ENCODE measurements around the gene SKAP2.
"Not testable (repeated sequence)": the region's sequence is repeated elsewhere in the genome, so short reads cannot be mapped to it uniquely, and the experiment has no call there.

SKAP2 gene

DNA sequence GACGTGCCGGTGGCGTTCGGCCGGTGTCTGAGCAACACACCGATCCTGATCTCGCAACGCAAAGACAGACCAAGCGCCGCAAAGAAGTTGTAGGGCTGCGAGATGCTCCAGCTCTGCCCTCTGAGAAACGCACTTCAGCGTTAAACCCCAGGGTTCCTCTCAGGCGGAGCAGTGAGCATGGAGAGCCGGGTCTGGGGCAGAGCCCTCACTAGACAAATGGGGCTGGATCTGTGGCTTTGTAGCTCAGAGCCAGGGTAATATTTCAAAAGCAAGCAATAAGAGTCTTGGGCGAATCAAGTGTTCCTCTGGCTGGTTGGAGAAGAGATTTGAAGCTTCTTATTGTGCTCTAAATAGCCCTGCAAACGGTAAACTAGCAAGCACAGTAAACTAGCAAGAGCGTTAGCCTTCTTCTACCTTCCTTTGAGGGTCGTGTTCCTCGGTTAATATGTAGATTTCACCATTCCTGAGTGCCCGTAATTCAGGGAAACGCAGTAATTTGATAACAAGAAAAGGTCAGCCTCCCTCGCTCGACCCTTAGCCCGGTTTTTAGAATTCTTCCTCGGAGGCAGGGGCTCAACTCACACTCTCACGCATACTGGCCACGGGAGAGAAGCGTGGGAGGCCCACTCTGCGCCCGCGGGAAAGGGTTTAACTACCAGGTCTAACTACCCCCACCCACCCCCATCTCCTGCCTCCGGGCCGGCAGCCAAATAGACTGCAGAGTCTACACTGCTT, 6.7 kb downstream of the SKAP2 start:
- no peak for DNase-seq (ENCODE audit: low read depth in 2 of 3, low spot score in 1 of 3)

DNA sequence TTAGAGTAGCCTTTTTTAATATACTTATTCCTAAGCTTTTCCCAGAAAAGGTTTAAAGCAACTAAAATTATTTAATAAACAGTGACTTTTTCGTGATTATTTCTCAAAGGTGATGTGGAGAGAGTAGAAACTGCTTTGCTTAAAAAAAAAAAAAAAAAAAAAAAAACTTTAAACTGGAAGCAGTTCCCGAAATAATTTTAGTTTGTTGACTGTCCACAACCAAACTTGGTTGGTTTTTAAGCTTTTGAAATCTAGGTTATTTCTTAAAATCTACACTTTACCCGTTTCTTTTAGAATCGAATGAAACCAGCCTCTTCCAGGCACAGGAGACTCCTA, 7.3 kb downstream of the SKAP2 start:
- no peak for DNase-seq (ENCODE audit: low read depth in 2 of 3, low spot score in 1 of 3)

DNA sequence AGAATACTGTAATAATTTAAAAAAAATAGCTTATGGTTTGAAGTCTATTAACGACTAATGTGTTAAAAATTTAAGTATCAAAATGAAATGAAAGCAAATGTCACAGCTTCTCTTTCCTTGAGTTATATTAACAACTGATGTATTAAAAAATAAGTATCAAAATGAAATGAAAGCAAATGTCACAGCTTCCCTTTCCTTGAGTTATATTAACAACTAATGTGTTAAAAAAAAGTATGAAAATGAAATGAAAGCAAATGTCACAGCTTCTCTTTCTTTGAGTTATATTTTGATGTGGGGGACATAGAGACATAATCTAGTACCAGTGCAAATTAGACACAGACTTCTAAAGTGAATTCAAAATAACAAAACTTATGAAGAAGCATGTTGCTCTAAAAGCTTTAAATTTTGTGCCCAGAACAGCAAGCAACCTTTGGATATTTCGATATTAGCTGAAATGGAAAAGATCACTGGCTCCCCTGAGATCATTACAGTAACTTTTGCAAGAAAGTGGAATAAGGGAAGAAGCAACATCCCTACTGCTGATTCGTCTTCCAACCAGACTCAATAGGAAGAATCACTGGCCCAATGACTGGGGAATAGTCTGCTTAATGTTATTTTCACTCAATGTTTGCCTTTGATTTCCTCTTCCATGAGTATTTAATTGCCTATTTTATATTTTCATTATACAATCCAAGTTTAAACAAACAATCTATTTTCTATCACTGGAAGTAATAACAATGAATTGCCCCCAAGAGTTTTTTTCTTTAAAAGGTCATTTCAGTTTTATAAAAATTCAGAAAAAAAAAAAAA, 8.0 kb downstream of the SKAP2 start:
- no peak for DNase-seq (ENCODE audit: low read depth in 2 of 3, low spot score in 1 of 3)

DNA sequence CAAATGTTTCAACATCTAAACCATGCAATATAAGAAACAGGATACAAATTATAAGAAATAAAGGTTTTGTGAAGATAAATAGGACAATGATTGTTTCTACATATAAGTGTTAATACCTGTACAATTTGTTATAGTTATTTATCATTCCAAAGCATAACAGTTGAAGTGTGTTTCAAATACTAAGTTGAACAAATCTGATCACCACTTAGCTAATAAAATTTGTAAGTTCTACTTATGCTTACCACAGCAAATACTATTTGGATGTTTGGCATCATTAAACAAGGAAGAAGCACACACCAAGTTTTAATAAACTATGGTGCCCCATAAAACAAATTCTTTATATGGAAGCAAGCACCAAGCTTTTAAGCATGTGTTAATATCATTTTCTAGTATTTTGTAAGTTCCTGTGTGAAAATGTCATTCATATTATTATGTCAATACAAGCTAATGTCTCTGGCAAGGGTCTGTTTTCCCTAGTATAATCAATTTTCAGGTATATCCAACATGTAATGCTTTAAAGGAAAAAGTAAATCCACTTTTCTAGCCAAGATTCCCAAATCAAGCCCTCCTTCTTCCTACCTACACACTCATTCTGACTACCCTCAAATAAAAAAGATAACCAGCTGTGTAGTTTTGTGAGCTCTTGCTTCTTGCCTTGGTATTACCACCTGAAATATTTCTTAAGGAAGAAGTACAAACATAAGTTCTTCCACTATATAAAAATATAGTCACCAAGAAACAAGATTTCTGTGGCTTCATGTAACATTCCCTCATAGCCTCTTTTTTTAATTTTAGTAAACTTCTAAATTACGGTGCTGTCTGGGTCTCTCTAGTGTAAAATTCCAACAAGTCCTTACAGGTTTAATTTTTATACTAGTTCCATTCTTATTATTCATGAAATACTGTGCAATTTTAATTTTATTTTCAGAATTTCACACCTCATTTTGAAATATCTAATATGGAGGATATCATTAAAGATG, 9.2 kb downstream of the SKAP2 start:
- DNase-seq (ENCODE audit: low read depth in 2 of 3, low spot score in 1 of 3): no peak

DNA sequence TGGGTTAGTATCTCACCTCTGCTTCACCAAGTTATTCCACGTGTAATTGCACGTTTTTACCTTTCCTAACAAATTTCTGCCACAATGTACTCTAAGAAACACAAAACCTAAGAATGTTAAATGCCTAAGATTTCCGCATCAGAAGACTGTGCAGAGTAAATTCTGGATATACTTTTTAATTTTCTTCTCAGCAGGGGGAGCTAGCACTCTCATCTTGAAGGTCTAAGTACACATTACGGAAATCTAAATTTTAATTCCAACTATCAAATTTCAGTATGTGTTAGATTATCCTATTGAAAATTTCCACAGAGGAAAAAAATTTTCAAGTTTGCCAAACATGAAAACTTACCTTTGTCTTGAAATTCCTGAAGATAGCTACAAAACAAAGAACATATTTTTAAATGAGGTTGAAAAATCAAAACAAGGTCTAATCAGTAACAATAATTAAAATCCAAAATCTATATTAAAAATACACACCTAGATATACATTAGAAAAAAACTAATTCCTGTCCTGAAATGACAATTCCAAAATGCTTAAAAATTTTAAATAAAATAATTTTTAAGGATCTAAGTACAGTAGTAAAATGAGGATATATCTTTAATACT, 10.5 kb downstream of the SKAP2 start:
- DNase-seq (ENCODE audit: low read depth in 2 of 3, low spot score in 1 of 3): no peak

DNA sequence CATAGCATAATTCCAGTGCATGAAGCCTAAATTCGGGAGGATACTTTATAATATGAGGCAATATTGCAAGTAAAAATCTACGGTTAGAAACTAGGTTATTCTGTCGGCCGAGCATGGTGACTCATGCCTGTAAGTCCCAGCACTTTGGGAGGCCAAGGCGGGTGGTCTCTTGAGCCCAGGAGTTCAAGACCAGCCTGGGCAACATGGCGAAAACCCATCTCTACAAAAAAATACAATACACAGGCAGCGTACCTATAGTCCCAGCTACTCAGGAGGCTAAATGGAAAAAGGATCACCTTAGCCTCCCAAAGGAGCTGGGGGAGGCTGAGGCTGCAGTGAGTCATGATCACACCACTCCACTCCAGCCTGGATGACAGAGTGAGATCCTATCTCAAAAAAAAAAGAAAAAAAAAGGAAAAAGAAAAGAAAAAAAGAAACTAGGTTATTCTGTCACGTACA, 14.2 kb downstream of the SKAP2 start:
- DNase-seq (ENCODE audit: low read depth in 2 of 3, low spot score in 1 of 3): no peak

DNA sequence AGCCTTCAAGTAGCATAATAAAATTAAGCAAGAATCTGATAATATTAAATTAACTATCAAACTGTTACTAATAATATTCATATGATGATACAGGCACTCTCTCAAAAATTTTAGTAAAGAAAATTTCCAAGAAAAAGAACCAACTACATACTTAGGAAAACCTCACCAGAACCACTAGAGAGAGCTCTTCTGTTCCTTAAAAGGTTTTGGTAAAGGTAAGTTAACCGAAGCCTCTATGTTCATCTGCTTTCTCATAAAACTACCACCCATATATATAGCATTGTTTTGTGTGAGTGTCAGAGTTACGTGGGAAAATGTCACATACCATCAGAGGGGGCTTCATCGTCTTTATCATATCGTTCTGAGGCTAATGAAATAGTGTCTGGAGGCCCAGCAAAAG, 20.7 kb downstream of the SKAP2 start:
- DNase-seq (ENCODE audit: low read depth in 2 of 3, low spot score in 1 of 3): no peak

DNA sequence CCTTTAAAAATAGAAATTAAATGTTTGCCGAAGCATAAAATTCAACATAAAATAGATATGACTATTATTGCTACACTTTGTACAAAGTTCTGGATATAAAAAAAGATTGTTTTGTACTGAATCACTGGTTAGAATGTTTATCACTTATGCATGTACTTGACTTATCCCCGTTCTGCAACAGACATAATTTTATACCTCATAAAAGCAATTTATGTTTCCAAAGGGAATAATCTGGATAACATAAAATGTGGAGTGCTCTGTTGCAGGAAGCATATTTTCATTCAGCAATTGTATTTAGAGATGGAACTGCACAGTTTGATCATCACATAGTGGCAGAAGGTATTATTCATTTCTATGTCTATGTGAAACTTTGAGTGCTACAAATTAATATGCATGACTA, 21.5 kb downstream of the SKAP2 start:
- DNase-seq (ENCODE audit: low read depth in 2 of 3, low spot score in 1 of 3): no peak

DNA sequence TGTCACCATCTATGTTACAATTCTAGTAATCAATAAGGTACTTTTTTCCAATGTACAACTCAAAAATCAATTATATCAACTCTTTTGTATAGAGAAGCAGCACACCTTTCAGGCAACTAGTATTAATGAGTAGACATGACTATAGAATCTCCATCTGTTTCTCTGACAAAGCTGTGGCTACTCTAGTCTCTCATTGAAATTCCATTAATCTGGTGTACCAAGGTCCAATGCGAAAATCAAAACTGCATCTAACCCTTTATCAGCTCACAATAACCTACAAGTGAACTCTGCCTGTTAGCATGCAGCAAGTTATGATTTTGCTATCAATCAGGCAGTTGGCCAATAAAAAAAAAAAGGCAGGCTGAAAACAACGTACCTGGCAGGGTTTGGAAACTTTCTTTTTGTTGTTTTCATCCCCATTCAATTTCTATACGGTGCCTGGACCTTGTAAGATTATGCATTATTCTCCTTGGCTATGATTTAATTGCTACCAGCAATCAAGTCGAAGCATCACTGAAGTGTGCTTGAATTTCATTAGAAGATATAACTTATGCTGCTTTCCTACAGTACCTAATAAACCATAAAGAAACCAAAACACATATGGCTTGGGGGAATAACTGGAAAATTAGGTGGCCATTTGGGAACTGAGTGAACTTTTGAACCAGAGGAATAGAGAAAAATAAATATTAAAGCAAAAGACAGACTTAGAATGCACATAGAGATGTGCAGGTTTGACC, 23.2 kb downstream of the SKAP2 start:
- no peak for DNase-seq (ENCODE audit: low read depth in 2 of 3, low spot score in 1 of 3)

DNA sequence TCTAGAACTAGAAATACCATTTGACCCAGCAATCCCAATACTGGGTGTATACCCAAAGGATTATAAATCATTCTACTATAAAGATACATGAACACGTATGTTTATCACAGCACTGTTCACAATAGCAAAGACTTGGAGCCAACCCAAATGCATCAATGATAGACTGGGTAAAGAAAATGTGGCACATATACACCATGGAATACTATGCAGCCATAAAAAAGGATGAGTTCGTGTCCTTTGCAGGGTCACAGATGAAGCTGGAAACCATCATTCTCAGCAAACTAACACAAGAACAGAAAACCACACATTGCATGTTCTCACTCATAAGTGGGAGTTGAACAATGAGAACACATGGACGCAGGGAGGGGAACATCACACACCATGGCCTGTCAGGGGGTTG, 27.6 kb downstream of the SKAP2 start:
- not testable (repeated sequence) for DNase-seq (ENCODE audit: low read depth in 2 of 3, low spot score in 1 of 3)

DNA sequence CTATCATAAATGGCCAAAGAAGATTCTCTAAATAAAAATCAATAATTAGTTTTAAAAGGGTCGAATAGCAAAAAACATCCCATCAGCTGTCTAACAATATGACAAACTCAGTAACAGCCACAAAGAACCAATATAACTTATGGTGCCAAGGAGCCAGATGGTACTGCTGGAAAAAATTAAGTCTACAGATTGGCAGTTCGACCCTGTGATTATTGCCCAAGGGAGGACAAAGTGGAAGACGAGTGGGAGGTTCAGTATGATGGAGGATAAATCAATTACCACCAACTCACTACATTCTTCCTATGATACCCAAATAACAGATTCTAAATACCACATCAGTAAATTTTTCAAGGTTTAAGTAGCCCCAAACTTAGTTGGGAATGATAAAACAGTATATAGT, 49.0 kb downstream of the SKAP2 start:
- DNase-seq (ENCODE audit: low read depth in 2 of 3, low spot score in 1 of 3): no peak

DNA sequence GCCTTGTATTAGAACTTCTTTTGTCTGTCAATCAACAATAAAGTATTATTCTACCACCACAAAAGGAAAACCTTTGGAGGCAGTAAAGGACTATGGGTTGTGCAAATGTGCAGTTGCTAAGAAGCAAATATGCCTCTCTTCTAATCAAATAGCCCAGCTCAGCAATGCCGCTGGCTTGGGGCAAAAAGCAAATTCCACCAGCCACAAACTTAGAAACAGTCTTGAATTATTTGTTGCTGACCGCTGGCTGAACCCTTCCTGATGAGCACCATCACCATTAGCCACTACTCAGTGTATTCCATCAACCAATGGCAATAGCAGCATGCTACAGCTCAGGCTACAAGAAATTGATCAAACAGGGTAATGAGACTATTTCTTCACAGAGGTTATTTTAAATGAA, 51.0 kb downstream of the SKAP2 start:
- no peak for DNase-seq (ENCODE audit: low read depth in 2 of 3, low spot score in 1 of 3)

DNA sequence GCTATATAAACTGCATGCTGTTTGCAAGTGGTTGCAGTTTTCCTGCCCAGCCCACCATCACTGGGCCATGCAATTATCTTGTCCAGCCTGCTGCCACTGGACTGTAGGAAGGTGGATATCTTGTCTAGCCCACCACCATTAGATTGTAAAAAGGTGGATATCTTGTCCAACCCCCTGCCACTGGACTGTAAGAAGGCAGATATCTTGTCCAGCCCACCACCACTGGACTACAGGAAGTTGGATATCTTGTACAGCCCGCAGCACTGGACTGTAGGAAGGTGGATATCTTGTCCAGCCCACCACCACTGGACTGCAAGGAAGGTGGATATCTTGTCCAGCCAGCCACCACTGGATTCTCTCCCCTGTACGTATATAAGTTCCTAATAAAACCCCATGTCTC, 69.8 kb downstream of the SKAP2 start:
- no peak for DNase-seq (ENCODE audit: low read depth in 2 of 3, low spot score in 1 of 3)

DNA sequence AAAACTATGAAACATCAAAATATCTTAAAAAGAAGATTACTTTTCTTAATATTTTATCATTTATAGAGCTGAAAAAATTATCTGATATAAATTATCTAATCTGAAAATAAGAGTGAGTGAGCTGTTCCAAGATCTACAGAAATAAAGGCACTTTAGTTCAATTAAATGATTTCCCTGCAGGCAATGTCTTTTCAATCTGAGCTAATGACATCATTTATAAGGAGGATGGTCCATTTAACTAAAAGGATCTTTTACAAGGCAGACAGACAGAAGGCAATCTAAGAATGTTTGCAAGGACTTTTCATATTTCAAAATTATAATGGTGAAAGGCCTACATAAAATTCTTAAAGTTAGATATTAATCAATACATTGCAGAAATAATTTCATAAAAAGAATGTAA, 71.8 kb downstream of the SKAP2 start:
- DNase-seq (ENCODE audit: low read depth in 2 of 3, low spot score in 1 of 3): no peak

DNA sequence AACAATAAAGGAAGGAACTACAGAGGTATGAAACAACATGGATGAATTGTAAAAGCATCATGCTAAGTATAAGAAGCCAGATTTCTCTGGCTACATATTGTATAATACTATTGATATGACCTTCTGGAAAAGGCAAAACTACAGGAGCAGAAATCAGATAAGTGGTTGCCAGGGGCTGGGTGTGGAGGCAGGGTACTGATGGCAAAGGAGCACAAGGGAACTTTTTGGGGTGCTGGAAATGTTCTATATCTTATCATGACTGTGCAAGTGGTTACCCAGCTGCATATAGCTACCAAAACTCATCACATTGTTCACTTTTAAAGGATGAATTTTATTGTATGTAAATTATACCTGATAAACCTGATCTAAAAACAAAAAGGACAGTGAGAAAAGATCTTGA, 72.4 kb downstream of the SKAP2 start:
- no peak for DNase-seq (ENCODE audit: low read depth in 2 of 3, low spot score in 1 of 3)

DNA sequence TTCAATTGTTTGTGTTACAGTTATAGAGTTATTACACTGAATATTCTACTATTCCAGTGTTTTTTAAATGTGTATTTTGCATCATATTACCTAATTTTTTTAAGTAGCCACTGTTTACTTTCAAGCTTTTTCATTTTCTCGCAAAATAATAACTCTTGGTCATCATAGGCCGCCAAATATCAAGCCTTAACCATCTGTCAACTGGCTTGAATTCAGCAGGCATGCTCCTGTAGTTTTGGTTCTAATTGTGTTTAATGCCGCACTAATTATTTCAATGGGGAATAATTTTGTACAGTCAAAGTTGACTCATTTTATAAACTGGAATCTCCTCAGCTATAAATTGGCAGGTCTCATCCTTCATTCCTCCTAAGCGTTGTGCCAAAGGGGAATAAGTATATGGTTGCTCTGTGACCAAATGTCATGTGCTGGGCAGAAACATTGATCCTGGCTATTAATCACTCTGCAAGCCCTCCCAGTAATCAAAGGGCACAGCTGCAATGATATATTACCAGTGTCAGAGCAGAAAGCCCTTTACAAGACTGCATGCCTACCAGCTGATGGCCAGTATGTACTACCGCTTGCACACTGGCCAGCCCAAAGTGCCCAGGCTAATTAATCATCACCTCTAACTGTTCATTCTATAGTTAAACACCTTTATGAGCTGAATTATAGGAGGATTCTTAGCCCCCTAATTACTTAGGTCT, 74.8 kb downstream of the SKAP2 start:
- no peak for DNase-seq (ENCODE audit: low read depth in 2 of 3, low spot score in 1 of 3)

DNA sequence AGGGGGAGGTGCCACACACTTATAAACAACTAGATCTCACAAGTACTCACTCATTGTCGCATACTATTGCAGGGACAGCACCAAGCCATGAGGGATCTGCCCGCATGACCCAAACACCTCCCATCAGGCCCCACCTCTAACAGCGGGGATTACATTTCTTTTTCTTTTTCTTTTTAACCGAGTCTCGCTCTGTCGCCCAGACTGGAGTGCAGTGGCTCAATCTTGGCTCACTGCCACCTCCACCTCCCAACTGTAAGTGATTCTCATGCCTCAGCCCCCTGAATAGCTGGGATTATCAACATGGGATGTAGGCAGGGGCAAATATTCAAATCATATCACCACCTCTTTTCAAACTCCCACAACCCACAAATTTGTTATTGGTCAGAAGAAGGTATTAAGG, 76.7 kb downstream of the SKAP2 start:
- no peak for DNase-seq (ENCODE audit: low read depth in 2 of 3, low spot score in 1 of 3)

DNA sequence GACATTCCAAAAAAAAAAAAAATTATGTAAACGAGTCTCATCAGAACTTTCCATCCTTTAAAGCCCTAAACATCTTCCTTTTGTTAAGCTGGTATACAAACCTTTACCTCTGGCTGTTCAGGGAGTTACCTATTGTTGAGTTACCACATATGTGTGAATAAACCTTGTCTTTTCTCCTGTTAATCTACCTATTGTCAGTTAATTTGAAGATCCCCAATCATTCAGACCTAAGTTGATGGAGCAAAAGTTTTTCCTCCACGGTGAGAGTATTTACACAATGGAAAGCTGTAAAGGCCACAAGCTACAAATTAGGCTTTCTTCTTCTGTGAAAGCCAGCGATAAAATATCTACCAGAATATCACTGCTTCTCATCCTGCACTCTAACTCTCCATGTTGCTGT, 80.3 kb downstream of the SKAP2 start:
- DNase-seq (ENCODE audit: low read depth in 2 of 3, low spot score in 1 of 3): no peak

DNA sequence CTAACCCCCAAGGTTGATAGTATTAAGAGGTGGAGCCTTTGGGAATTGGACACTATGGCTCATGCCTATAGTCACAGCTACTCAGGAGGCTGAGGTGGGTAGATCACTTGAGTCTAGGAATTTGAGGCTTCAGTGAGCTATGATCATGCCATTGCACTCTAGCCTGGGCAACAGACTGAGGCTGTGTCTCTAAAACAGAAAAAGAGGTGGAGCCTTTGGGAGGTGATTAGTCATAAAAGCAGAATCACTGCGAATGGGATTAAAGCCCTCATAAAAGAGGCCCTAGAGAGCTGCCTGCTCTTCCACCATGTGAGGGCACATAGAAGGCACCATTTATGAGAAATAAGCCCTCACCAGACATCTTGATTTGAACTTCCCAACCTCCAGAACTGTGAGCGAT, 81.9 kb downstream of the SKAP2 start:
- no peak for DNase-seq (ENCODE audit: low read depth in 2 of 3, low spot score in 1 of 3)
